ENCODE measurements around the gene PTEN.

DNA sequence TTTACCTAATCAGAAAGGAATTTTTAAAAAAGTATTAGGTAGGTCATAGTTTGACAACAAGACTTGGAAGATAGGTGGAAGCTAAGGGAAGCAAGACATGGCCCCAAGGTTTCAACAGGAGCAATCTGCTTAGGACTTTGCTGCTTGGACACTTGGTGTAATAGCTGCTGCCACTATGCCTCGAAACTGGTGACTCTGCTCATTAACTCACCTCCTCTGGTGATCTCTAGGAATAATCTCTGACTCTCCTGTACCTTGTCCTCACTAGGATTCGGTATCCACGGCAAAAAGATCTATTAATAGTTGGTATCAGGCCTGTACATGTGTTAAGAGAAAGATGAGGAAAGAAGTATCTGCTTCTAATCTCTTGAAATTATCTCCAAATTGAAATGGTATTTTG, 53.1 kb downstream of the PTEN start:
- TF ChIP-seq, protein P1, sequence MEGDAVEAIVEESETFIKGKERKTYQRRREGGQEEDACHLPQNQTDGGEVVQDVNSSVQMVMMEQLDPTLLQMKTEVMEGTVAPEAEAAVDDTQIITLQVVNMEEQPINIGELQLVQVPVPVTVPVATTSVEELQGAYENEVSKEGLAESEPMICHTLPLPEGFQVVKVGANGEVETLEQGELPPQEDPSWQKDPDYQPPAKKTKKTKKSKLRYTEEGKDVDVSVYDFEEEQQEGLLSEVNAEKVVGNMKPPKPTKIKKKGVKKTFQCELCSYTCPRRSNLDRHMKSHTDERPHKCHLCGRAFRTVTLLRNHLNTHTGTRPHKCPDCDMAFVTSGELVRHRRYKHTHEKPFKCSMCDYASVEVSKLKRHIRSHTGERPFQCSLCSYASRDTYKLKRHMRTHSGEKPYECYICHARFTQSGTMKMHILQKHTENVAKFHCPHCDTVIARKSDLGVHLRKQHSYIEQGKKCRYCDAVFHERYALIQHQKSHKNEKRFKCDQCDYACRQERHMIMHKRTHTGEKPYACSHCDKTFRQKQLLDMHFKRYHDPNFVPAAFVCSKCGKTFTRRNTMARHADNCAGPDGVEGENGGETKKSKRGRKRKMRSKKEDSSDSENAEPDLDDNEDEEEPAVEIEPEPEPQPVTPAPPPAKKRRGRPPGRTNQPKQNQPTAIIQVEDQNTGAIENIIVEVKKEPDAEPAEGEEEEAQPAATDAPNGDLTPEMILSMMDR (conservative IDR thresholded peaks at IDR 0.05; ENCODE audit: low read depth in 2 of 2) = no peak
- no peak for TF ChIP-seq EZH2phosphoT487 (IDR thresholded peaks at IDR 0.05; ENCODE audit: unreplicated experiment)
- no peak for TF ChIP-seq EZH2 (IDR thresholded peaks at IDR 0.05; ENCODE audit: low read depth, unreplicated experiment)
- no peak for TF ChIP-seq POLR2AphosphoS5 (IDR thresholded peaks at IDR 0.05; ENCODE audit: low read depth)
- TF ChIP-seq CREB1 (CRISPR knock-in tag; IDR thresholded peaks at IDR 0.05; ENCODE audit: low read depth) = no peak
- TF ChIP-seq, protein P2, sequence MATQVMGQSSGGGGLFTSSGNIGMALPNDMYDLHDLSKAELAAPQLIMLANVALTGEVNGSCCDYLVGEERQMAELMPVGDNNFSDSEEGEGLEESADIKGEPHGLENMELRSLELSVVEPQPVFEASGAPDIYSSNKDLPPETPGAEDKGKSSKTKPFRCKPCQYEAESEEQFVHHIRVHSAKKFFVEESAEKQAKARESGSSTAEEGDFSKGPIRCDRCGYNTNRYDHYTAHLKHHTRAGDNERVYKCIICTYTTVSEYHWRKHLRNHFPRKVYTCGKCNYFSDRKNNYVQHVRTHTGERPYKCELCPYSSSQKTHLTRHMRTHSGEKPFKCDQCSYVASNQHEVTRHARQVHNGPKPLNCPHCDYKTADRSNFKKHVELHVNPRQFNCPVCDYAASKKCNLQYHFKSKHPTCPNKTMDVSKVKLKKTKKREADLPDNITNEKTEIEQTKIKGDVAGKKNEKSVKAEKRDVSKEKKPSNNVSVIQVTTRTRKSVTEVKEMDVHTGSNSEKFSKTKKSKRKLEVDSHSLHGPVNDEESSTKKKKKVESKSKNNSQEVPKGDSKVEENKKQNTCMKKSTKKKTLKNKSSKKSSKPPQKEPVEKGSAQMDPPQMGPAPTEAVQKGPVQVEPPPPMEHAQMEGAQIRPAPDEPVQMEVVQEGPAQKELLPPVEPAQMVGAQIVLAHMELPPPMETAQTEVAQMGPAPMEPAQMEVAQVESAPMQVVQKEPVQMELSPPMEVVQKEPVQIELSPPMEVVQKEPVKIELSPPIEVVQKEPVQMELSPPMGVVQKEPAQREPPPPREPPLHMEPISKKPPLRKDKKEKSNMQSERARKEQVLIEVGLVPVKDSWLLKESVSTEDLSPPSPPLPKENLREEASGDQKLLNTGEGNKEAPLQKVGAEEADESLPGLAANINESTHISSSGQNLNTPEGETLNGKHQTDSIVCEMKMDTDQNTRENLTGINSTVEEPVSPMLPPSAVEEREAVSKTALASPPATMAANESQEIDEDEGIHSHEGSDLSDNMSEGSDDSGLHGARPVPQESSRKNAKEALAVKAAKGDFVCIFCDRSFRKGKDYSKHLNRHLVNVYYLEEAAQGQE (IDR thresholded peaks at IDR 0.05; ENCODE audit: unreplicated experiment) = no peak
- no peak for TF ChIP-seq NANOG (IDR thresholded peaks at IDR 0.05; ENCODE audit: borderline replicate concordance)
- TF ChIP-seq STAT1 (IDR thresholded peaks at IDR 0.05; ENCODE audit: unreplicated experiment) = no peak
- no peak for TF ChIP-seq JUNB (IDR thresholded peaks at IDR 0.05; ENCODE audit: unreplicated experiment)
- TF ChIP-seq, protein P3, sequence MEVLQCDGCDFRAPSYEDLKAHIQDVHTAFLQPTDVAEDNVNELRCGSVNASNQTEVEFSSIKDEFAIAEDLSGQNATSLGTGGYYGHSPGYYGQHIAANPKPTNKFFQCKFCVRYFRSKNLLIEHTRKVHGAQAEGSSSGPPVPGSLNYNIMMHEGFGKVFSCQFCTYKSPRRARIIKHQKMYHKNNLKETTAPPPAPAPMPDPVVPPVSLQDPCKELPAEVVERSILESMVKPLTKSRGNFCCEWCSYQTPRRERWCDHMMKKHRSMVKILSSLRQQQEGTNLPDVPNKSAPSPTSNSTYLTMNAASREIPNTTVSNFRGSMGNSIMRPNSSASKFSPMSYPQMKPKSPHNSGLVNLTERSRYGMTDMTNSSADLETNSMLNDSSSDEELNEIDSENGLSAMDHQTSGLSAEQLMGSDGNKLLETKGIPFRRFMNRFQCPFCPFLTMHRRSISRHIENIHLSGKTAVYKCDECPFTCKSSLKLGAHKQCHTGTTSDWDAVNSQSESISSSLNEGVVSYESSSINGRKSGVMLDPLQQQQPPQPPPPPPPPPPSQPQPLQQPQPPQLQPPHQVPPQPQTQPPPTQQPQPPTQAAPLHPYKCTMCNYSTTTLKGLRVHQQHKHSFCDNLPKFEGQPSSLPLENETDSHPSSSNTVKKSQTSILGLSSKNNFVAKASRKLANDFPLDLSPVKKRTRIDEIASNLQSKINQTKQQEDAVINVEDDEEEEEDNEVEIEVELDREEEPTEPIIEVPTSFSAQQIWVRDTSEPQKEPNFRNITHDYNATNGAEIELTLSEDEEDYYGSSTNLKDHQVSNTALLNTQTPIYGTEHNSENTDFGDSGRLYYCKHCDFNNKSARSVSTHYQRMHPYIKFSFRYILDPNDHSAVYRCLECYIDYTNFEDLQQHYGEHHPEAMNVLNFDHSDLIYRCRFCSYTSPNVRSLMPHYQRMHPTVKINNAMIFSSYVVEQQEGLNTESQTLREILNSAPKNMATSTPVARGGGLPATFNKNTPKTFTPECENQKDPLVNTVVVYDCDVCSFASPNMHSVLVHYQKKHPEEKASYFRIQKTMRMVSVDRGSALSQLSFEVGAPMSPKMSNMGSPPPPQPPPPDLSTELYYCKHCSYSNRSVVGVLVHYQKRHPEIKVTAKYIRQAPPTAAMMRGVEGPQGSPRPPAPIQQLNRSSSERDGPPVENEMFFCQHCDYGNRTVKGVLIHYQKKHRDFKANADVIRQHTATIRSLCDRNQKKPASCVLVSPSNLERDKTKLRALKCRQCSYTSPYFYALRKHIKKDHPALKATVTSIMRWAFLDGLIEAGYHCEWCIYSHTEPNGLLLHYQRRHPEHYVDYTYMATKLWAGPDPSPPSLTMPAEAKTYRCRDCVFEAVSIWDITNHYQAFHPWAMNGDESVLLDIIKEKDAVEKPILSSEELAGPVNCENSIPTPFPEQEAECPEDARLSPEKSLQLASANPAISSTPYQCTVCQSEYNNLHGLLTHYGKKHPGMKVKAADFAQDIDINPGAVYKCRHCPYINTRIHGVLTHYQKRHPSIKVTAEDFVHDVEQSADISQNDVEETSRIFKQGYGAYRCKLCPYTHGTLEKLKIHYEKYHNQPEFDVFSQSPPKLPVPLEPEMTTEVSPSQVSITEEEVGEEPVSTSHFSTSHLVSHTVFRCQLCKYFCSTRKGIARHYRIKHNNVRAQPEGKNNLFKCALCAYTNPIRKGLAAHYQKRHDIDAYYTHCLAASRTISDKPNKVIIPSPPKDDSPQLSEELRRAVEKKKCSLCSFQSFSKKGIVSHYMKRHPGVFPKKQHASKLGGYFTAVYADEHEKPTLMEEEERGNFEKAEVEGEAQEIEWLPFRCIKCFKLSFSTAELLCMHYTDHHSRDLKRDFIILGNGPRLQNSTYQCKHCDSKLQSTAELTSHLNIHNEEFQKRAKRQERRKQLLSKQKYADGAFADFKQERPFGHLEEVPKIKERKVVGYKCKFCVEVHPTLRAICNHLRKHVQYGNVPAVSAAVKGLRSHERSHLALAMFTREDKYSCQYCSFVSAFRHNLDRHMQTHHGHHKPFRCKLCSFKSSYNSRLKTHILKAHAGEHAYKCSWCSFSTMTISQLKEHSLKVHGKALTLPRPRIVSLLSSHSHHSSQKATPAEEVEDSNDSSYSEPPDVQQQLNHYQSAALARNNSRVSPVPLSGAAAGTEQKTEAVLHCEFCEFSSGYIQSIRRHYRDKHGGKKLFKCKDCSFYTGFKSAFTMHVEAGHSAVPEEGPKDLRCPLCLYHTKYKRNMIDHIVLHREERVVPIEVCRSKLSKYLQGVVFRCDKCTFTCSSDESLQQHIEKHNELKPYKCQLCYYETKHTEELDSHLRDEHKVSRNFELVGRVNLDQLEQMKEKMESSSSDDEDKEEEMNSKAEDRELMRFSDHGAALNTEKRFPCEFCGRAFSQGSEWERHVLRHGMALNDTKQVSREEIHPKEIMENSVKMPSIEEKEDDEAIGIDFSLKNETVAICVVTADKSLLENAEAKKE (CRISPR knock-in tag; IDR thresholded peaks at IDR 0.05) = no peak
- TF ChIP-seq ZNF114 (CRISPR knock-in tag; IDR thresholded peaks at IDR 0.05) = no peak
- TF ChIP-seq, protein P4, sequence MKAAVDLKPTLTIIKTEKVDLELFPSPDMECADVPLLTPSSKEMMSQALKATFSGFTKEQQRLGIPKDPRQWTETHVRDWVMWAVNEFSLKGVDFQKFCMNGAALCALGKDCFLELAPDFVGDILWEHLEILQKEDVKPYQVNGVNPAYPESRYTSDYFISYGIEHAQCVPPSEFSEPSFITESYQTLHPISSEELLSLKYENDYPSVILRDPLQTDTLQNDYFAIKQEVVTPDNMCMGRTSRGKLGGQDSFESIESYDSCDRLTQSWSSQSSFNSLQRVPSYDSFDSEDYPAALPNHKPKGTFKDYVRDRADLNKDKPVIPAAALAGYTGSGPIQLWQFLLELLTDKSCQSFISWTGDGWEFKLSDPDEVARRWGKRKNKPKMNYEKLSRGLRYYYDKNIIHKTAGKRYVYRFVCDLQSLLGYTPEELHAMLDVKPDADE (IDR thresholded peaks at IDR 0.05) = no peak
- no peak for TF ChIP-seq ZNF331 (CRISPR knock-in tag; IDR thresholded peaks at IDR 0.05; ENCODE audit: low read depth)

Measured in GM23338 (cell line).